Raji (cell line): ENCODE measurements around the gene PLEKHA8.

Experiments
- POLR2A ChIP-seq: IDR thresholded peaks from 2 replicates; pipeline ENCODE4 v1.6.1; 2011; ENCODE audit warnings: low read depth, low read length, control low read depth; ENCODE audit not compliant: insufficient read depth

The PLEKHA8 gene

GRCh38 chr7:30136743-30137485 is 108.7 kb downstream of the PLEKHA8 start:
- no peak for TF ChIP-seq POLR2A

- TF ChIP-seq POLR2A = no peak
Observed at GRCh38 chr7:30139836-30140384, 111.7 kb downstream of the PLEKHA8 start.

- TF ChIP-seq POLR2A = no peak
Observed at GRCh38 chr7:30140456-30140855, 112.2 kb downstream of the PLEKHA8 start.

GRCh38 chr7:30142710-30143109 is 114.5 kb downstream of the PLEKHA8 start:
- TF ChIP-seq POLR2A = no peak

- TF ChIP-seq POLR2A = no peak
Observed at GRCh38 chr7:30143748-30144251, 115.6 kb downstream of the PLEKHA8 start.

- TF ChIP-seq POLR2A = no peak
Observed at GRCh38 chr7:30144657-30145306, 116.6 kb downstream of the PLEKHA8 start.

GRCh38 chr7:30145426-30145970 is 117.3 kb downstream of the PLEKHA8 start:
- TF ChIP-seq POLR2A = no peak

- no peak for TF ChIP-seq POLR2A
Observed at GRCh38 chr7:30146127-30146612, 118.0 kb downstream of the PLEKHA8 start.

GRCh38 chr7:30147223-30147622 is 119.0 kb downstream of the PLEKHA8 start:
- TF ChIP-seq POLR2A = no peak

- no peak for TF ChIP-seq POLR2A
Observed at GRCh38 chr7:30147785-30148184, 119.6 kb downstream of the PLEKHA8 start.

GRCh38 chr7:30148426-30148825 is 120.2 kb downstream of the PLEKHA8 start:
- no peak for TF ChIP-seq POLR2A

- TF ChIP-seq POLR2A = no peak
Observed at GRCh38 chr7:30148951-30149459, 120.8 kb downstream of the PLEKHA8 start.

GRCh38 chr7:30149640-30150272 is 121.5 kb downstream of the PLEKHA8 start:
- no peak for TF ChIP-seq POLR2A

- no peak for TF ChIP-seq POLR2A
Observed at GRCh38 chr7:30150711-30151110, 122.5 kb downstream of the PLEKHA8 start.

GRCh38 chr7:30154111-30154587 is 125.9 kb downstream of the PLEKHA8 start:
- TF ChIP-seq POLR2A = no peak
